LNCaP clone FGC (cell line): ENCODE data around the gene SBF1.

Experiments
- DNase-seq: peaks from one replicate; pipeline ENCODE4 v3.0.0-alpha.2; 2011; ENCODE audit warnings: low read depth
- H3K4me3 ChIP-seq: 2 replicates; pipeline ENCODE4 v1.5.1; 2011; ENCODE audit warnings: mild to moderate bottlenecking, low read depth, low read length, control low read depth
- TF ChIP-seq, protein P1 (sequence below): IDR thresholded peaks from 2 replicates; pipeline ENCODE4 v1.5.1; 2012; ENCODE audit warnings: mild to moderate bottlenecking; ENCODE audit not compliant: control insufficient read depth, insufficient read depth; ENCODE audit errors: extremely low read depth

SBF1 gene

DNA sequence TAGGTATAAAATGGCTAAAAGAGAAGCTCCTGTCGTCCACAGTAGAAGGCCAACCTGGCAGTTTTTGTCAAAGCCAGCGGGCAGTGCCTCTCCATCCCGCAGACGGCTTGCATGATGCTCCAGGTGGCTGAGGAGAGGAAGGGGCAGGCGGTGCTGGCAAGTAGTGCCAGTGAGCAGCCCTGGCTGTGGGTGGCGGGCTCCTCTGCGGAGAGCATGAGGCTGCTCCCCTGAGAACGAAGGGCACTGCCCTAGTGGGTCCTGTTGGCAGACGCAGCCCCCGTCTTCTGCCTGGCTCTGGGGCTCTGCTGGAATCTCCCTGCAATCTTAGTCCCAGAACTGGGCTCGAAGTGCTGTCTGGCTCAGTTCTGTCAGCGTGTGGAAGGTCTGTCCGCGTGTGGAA lies 50.9 kb downstream of the SBF1 start:
- TF ChIP-seq, protein P1, sequence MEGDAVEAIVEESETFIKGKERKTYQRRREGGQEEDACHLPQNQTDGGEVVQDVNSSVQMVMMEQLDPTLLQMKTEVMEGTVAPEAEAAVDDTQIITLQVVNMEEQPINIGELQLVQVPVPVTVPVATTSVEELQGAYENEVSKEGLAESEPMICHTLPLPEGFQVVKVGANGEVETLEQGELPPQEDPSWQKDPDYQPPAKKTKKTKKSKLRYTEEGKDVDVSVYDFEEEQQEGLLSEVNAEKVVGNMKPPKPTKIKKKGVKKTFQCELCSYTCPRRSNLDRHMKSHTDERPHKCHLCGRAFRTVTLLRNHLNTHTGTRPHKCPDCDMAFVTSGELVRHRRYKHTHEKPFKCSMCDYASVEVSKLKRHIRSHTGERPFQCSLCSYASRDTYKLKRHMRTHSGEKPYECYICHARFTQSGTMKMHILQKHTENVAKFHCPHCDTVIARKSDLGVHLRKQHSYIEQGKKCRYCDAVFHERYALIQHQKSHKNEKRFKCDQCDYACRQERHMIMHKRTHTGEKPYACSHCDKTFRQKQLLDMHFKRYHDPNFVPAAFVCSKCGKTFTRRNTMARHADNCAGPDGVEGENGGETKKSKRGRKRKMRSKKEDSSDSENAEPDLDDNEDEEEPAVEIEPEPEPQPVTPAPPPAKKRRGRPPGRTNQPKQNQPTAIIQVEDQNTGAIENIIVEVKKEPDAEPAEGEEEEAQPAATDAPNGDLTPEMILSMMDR: no peak
- no peak for DNase-seq
- no peak overlapping the region for H3K4me3 ChIP-seq

DNA sequence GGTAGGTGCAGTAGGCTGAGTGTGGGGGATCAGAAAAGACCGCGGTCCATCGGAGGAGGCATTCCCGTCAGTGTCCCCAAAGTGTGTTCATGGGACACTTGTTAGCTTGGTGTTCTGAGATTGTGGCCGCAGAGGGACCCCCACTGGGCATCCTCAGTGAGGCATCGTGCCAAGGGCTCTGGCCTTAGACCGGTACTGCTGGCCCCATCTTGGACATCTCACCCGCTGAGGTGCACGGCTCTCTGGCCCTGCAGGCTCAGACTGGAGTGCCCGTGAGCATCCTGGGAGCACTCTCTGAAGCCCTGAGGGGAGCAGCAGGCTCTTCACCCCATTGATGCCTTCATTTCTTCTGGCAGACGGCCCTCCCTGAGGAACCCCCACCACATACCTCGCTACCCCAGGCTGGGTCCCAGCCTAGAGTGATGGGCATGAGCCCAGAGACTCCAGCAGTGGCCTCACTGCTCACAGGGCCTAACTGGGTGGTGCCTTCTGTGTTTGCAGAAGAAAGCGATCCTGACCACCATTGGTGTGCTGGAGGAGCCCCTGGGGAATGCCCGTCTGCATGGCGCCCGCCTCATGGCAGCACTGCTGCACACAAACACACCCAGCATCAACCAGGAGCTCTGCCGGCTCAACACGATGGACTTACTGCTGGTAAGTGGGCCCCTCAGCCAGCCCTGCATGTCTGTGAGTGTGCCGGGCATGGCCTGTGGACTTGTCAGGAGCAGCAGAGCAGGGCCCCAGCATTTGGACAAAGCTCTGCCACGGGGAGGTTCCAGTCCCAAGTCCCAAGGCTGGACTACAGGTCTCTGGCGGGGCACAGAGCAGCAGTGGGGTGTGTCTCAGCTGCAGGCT lies 51.6 kb downstream of the SBF1 start:
- TF ChIP-seq, protein P1: no peak
- DNase-seq: no peak
- H3K4me3 ChIP-seq: no peak overlapping the region

DNA sequence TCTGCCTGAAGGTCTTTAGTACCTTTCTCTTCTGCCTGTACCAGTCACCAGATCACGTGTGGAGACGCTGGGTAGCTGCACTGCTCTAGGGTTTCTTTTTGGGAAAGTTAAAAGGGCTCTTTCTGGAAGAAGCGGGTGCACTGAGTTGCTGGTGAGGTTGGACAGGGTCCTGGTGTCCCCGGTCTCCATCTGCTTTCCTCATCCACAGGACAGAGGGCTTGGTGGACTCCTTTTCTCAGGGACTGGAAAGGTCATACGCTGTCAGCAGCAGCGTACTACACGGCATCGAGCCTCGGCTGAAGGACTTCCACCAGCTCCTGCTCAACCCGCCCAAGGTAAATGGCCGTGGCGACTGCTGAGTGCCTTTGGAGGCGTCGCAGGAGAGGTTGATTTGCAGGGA lies 52.8 kb downstream of the SBF1 start:
- DNase-seq: no peak
- TF ChIP-seq, protein P1: no peak
- H3K4me3 ChIP-seq: no peak overlapping the region

DNA sequence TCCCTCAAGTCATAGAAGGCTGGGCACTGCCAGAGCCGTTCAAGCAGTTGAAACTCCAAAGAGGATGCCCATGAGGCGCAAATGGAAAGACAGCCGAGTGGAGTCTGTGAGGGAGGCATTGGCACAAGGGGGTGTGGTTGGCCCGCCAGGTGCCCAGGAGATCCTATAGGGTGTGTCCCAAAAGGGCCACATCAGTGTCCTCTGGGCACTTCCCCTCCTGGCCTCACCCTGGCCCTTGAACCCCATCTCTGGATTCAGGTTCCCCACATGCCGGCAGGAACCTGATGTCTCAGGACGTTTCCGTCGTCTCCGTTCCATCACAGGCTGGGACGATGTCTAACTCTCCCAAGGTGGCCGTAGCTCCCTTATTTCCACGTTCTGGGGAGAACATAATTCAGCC lies 54.3 kb downstream of the SBF1 start:
- no peak overlapping the region for H3K4me3 ChIP-seq
- DNase-seq: no peak
- TF ChIP-seq, protein P1: no peak

DNA sequence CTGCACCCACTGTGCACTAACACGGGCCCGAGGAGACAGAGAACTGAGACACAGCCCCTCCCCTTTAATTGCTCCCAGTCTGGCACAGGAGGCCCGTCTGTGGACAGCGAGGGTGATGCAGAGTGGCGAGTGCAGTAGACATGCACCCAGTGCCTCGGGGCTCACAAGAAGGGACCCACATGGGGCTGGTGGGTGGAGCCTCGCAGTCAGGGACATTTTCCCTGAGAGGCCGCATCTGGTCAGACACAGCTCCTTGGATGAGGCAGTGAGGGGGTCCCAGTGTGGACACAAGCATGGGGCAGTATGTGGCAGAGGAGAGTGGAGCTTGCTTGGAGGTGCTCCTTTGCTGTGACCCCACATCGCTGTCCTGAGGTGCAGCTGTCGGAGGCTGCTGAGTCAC lies 54.8 kb downstream of the SBF1 start:
- DNase-seq: no peak
- TF ChIP-seq, protein P1: no peak
- H3K4me3 ChIP-seq: no peak overlapping the region

DNA sequence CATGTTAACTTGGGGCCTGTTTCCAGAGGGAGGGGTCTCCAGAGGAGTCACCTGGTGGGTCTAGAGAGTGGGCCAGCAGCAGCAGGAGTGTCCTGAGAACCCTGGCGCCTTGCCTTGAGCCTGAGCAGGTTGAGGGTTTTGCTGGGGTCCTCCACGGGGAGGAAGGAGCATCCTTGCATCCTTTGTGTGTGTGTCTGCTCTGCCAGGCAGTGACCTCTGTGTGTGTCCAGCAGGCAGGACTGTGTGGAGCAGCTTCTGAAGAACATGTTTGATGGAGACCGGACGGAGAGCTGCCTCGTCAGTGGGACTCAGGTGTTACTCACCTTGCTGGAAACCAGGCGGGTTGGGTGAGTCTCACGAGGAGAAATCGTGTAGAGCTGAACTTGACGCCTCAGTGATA lies 55.7 kb downstream of the SBF1 start:
- TF ChIP-seq, protein P1: no peak
- DNase-seq: no peak
- no peak overlapping the region for H3K4me3 ChIP-seq

DNA sequence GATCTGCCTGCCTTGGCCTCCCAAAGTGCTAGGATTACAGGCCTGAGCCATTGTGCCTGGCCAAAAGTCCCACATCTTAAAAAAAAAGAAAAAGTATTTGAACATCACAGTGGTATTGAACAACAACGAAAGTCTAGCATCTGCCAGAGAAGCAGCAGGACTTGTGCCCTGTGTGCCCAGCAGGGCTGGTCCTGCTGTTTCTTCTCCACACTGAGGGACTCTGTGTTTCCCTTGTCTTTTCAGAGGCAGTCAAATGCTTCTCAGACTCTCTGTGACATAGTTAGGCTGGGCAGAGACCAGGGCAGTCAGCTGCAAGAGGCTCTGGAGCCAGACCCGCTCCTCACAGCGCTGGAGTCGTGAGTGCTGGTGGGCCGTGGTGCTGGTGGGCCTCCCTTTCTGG lies 56.2 kb downstream of the SBF1 start:
- TF ChIP-seq, protein P1: no peak
- no peak overlapping the region for H3K4me3 ChIP-seq
- DNase-seq: no peak
